ENCODE results near the gene CNOT6.

Gene CNOT6

DNA sequence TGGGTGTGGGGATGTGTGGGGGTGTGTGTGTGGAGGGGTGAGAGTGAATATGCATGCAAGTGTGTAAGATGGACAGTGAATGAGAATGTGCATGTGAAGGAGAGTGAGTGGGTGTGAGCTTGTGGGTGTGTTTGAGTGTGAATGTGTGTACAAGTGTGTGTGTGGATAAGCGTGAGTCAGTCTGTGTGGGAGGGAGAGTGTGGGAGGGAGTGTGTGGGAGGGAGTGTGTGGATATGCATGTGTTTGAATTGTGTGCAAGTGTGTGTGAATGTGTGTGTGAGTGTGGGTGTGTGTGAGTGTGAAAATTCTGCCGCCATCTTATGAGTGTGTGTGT is 100.8 kb downstream of the CNOT6 start:
- no peak for DNase-seq (ENCODE audit: extremely low read depth, low read depth)
- no peak for TF ChIP-seq CTCF (IDR thresholded peaks at IDR 0.05; ENCODE audit: low read depth, low read length)

DNA sequence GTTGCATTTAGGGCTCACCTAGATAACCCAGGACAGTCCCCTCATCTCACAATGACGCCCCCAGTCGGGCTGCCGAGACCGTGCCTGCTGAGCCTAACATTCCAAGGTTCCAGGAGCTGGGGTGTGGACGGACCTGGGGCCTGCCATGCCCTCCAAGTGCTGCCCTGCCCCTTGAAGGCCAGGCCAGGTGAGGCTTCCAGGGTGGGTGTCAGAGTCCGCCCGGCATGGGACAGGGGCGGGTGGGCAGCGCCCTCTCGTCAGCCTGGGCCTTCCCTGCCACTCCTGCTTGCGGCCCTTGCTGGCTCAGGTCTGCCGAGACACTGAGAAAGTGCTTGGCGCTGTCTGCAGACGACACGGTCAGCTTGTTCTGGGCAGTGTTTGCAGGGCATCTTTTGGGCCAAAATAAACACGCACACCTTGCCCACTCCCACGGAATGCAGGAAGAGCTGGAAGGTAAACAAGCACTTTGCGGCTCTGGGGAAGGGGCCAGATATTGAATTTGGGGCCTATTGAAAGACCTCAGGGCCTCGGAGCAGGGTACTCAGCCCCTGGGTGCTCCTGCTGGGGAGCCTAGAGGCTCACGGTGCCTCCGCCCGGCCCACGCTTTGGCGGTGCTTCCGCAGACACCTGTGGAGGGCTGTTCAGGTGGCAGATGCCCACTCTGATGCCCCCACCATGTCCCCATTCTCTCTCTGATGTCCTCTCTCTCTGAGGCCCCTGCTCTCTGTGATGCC is 101.4 kb downstream of the CNOT6 start:
- no peak for TF ChIP-seq CTCF (IDR thresholded peaks at IDR 0.05; ENCODE audit: low read depth, low read length)
- DNase-seq (ENCODE audit: extremely low read depth, low read depth), result no peak

GRCh38 chr5:180596115-180596667 is 102.0 kb downstream of the CNOT6 start:
- no peak for DNase-seq (ENCODE audit: extremely low read depth, low read depth)
- TF ChIP-seq CTCF (IDR thresholded peaks at IDR 0.05; ENCODE audit: low read depth, low read length), result no peak

GRCh38 chr5:180596668-180597231 is 102.6 kb downstream of the CNOT6 start:
- no peak for DNase-seq (ENCODE audit: extremely low read depth, low read depth)
- no peak for TF ChIP-seq CTCF (IDR thresholded peaks at IDR 0.05; ENCODE audit: low read depth, low read length)

GRCh38 chr5:180598316-180598701 is 104.1 kb downstream of the CNOT6 start:
- TF ChIP-seq CTCF (IDR thresholded peaks at IDR 0.05; ENCODE audit: low read depth, low read length), result no peak
- DNase-seq (ENCODE audit: extremely low read depth, low read depth), result no peak

- no peak for TF ChIP-seq CTCF (IDR thresholded peaks at IDR 0.05; ENCODE audit: low read depth, low read length)
- no peak for DNase-seq (ENCODE audit: extremely low read depth, low read depth)
Measured at GRCh38 chr5:180598797-180599589, 104.8 kb downstream of the CNOT6 start.

DNA sequence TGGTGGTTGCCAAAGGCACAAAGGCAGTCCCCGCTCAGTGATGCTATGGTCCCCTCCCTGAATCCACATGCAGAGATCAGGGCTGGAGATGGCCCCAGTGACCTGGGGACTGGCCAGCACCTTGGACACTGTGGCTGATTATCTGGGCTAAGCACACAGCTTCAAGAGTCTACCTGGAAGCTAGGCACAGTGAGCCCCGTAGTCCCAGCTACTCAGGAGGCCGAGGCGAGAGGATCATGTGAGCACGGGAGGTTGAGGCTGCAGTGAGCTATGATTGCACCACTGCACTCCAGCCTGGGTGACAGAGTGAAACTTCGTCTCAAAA is 105.4 kb downstream of the CNOT6 start:
- TF ChIP-seq CTCF (IDR thresholded peaks at IDR 0.05; ENCODE audit: low read depth, low read length), result no peak
- DNase-seq (ENCODE audit: extremely low read depth, low read depth), result no peak
